IMR-90 (cell line): Measurements from ENCODE around the gene ETF1. TPM values are rescaled to one million over a fixed set of nuclear protein-coding genes. Genes with fewer than 3 reads are reported as not detected.

Source experiments
- ATAC-seq: fragments of 200-7000 bp; cut with Tn5 transposase; 2 replicates; pipeline ENCODE4 v1.9.1; 2020; ENCODE audit warnings: low read depth, mild to moderate bottlenecking, moderate library complexity
- BruUV-seq: library from RNA; stranded (reverse); fragments of 400-500 nt; replicated peaks from 2 replicates; lab custom pipeline; 2021; lab: Mats Ljungman, UMichigan
- CTCF ChIA-PET: fragments of 300-600 bp; formaldehyde crosslinking; extraction: SDS; loops from one replicate; lab custom pipeline; 2021; ENCODE audit warnings: antibody characterized with exemption; lab: Yijun Ruan, JAX
- POLR2A ChIA-PET: fragments of 300-600 bp; sonication (Branson Sonifier 250); formaldehyde crosslinking; loops from one replicate; lab custom pipeline; 2022; ENCODE audit warnings: antibody characterized with exemption; ENCODE audit not compliant: unreplicated experiment; lab: Charles Lee
- DNase-seq: peaks from one replicate; pipeline ENCODE4 v3.0.0; 2013
- H2AFZ ChIP-seq: replicated peaks from 2 replicates; pipeline ENCODE3; 2013; ENCODE audit warnings: low read length, mild to moderate bottlenecking; ENCODE audit not compliant: poor library complexity
- H2AK5ac ChIP-seq: 2 replicates; pipeline ENCODE4 v1.6.1; 2013; ENCODE audit warnings: low read depth, low read length, inconsistent platforms
- H2AK9ac ChIP-seq: replicated peaks from 2 replicates; pipeline ENCODE3; 2013; ENCODE audit warnings: mild to moderate bottlenecking, low read depth, low read length, moderate library complexity; ENCODE audit not compliant: poor library complexity
- H2BK120ac ChIP-seq: 2 replicates; pipeline ENCODE4 v1.6.1; 2013; ENCODE audit warnings: low read depth, low read length, inconsistent platforms
- H2BK15ac ChIP-seq: 3 replicates; pipeline ENCODE4 v1.6.1; 2013; ENCODE audit warnings: low read depth, low read length, inconsistent platforms
- H2BK20ac ChIP-seq: 2 replicates; pipeline ENCODE4 v1.6.1; 2013; ENCODE audit warnings: low read depth, mild to moderate bottlenecking, inconsistent platforms, low read length, moderate library complexity
- H2BK5ac ChIP-seq: 2 replicates; pipeline ENCODE4 v1.6.1; 2013; ENCODE audit warnings: mild to moderate bottlenecking, low read depth, low read length, inconsistent platforms; ENCODE audit not compliant: poor library complexity, severe bottlenecking
- H3K14ac ChIP-seq: replicated peaks from 2 replicates; pipeline ENCODE4 v1.6.1; 2013; ENCODE audit warnings: low read depth, low read length, inconsistent platforms
- H3K18ac ChIP-seq: 2 replicates; pipeline ENCODE4 v1.6.1; 2013; ENCODE audit warnings: low read depth, low read length, control low read depth
- H3K23ac ChIP-seq: 2 replicates; pipeline ENCODE4 v1.6.1; 2013; ENCODE audit warnings: low read depth, low read length, inconsistent platforms
- H3K27ac ChIP-seq: 2 replicates; pipeline ENCODE4 v1.5.1; 2013; ENCODE audit warnings: mild to moderate bottlenecking, control low read depth, low read length; ENCODE audit not compliant: insufficient read depth
- H3K27me3 ChIP-seq: 2 replicates; pipeline ENCODE4 v1.6.1; 2013; ENCODE audit warnings: low read length; ENCODE audit not compliant: control insufficient read depth, insufficient read depth
- H3K36me3 ChIP-seq: 2 replicates; pipeline ENCODE4 v1.6.1; 2013; ENCODE audit warnings: low read length, mixed read lengths; ENCODE audit not compliant: control insufficient read depth, insufficient read depth
- H3K4ac ChIP-seq: 2 replicates; pipeline ENCODE4 v1.6.1; 2013; ENCODE audit warnings: low read depth, low read length, inconsistent platforms
- H3K4me1 ChIP-seq: 2 replicates; pipeline ENCODE4 v1.6.1; 2013; ENCODE audit warnings: low read length, mixed read lengths; ENCODE audit not compliant: control insufficient read depth, insufficient read depth
- H3K4me2 ChIP-seq: 2 replicates; pipeline ENCODE4 v1.6.1; 2013; ENCODE audit warnings: low read depth, mild to moderate bottlenecking, control low read depth, low read length, moderate library complexity
- H3K4me3 ChIP-seq: 2 replicates; pipeline ENCODE4 v1.5.1; 2013; ENCODE audit warnings: low read depth, mild to moderate bottlenecking, control low read depth, low read length, moderate library complexity; ENCODE audit not compliant: insufficient read depth
- H3K56ac ChIP-seq: 2 replicates; pipeline ENCODE4 v1.6.1; 2013; ENCODE audit warnings: low read length, inconsistent platforms; ENCODE audit not compliant: insufficient read depth; ENCODE audit errors: extremely low read depth
- H3K79me1 ChIP-seq, 2 experiments: 2 replicates each; pipeline ENCODE4 v1.6.1; 2013; ENCODE audit warnings: low read length in 2 of 2, inconsistent platforms in 1 of 2, low read depth in 1 of 2
- H3K9ac ChIP-seq: 2 replicates; pipeline ENCODE4 v1.6.1; 2013; ENCODE audit warnings: low read depth, low read length, control low read depth
- H3K9me1 ChIP-seq: 2 replicates; pipeline ENCODE4 v1.6.1; 2013; ENCODE audit warnings: low read length, inconsistent platforms; ENCODE audit not compliant: insufficient read depth
- H3K9me3 ChIP-seq: 2 replicates; pipeline ENCODE4 v1.6.1; 2013; ENCODE audit warnings: low read length; ENCODE audit not compliant: control insufficient read depth, insufficient read depth
- H4K20me1 ChIP-seq: 2 replicates; pipeline ENCODE4 v1.6.1; 2013; ENCODE audit warnings: low read length, inconsistent platforms; ENCODE audit not compliant: insufficient read depth
- H4K5ac ChIP-seq: 2 replicates; pipeline ENCODE4 v1.6.1; 2013; ENCODE audit warnings: mild to moderate bottlenecking, low read depth, low read length, control low read depth
- H4K8ac ChIP-seq, 2 experiments: 2 replicates each; pipeline ENCODE4 v1.6.1; 2013; ENCODE audit warnings: low read depth in 2 of 2, low read length in 2 of 2, control low read depth in 1 of 2, inconsistent platforms in 1 of 2
- H4K91ac ChIP-seq: 2 replicates; pipeline ENCODE4 v1.6.1; 2013; ENCODE audit warnings: low read depth, low read length, inconsistent platforms; ENCODE audit not compliant: insufficient read depth
- BHLHE40 ChIP-seq: fragments of 150-350 bp; IDR thresholded peaks from 2 replicates; pipeline ENCODE4 v1.6.1; 2016; ENCODE audit warnings: mild to moderate bottlenecking, low read depth, low read length
- CEBPB ChIP-seq: IDR thresholded peaks from 2 replicates; pipeline ENCODE4 v1.6.1; 2012; ENCODE audit warnings: low read depth, low read length, improper control_type of control experiment
- CHD1 ChIP-seq: IDR thresholded peaks from 2 replicates; pipeline ENCODE4 v1.6.1; 2012; ENCODE audit warnings: low read depth, low read length, improper control_type of control experiment
- CTCF ChIP-seq: conservative IDR thresholded peaks from 2 replicates; pipeline ENCODE4 v1.5.1; 2012; ENCODE audit warnings: mild to moderate bottlenecking, low read depth, low read length, improper control_type of control experiment
- FOS ChIP-seq: fragments of 150-350 bp; IDR thresholded peaks from 2 replicates; pipeline ENCODE4 v1.6.1; 2016; ENCODE audit warnings: low read depth, low read length
- MAFK ChIP-seq: IDR thresholded peaks from 2 replicates; pipeline ENCODE4 v1.6.1; 2012; ENCODE audit warnings: low read depth, low read length, improper control_type of control experiment
- MAZ ChIP-seq: IDR thresholded peaks from 2 replicates; pipeline ENCODE4 v1.6.1; 2012; ENCODE audit warnings: low read depth, mild to moderate bottlenecking, low read length, improper control_type of control experiment, moderate library complexity, borderline replicate concordance
- MXI1 ChIP-seq: IDR thresholded peaks from 2 replicates; pipeline ENCODE4 v1.6.1; 2012; ENCODE audit warnings: low read depth, mild to moderate bottlenecking, low read length, moderate library complexity, borderline replicate concordance
- NFE2L2 ChIP-seq: fragments of 150-350 bp; IDR thresholded peaks from 2 replicates; pipeline ENCODE4 v1.6.1; 2016; ENCODE audit warnings: low read depth, mild to moderate bottlenecking, low read length
- POLR2A ChIP-seq: IDR thresholded peaks from 2 replicates; pipeline ENCODE4 v1.6.1; 2012; ENCODE audit warnings: mild to moderate bottlenecking, low read depth, low read length
- RAD21 ChIP-seq: IDR thresholded peaks from 2 replicates; pipeline ENCODE4 v1.6.1; 2012; ENCODE audit warnings: low read length, improper control_type of control experiment
- RCOR1 ChIP-seq: IDR thresholded peaks from 2 replicates; pipeline ENCODE4 v1.6.1; 2012; ENCODE audit warnings: mild to moderate bottlenecking, low read length, improper control_type of control experiment; ENCODE audit not compliant: insufficient replicate concordance
- RFX5 ChIP-seq: IDR thresholded peaks from 2 replicates; pipeline ENCODE4 v1.8.0; 2012; ENCODE audit warnings: low read depth, mild to moderate bottlenecking, low read length, moderate library complexity
- SMC3 ChIP-seq: fragments of 150-350 bp; IDR thresholded peaks from 2 replicates; pipeline ENCODE4 v1.6.1; 2016; ENCODE audit warnings: low read depth, mild to moderate bottlenecking, antibody characterized with exemption, low read length, moderate library complexity
- WGBS, 2 experiments: methylation state at CpG; one replicate each; pipeline versions ENCODE4 v1.1.5 to v1.1.7; 2013; ENCODE audit warnings: missing lambda C conversion rate in 2 of 2; ENCODE audit not compliant: insufficient read length in 1 of 2; ENCODE audit errors: extremely low coverage in 2 of 2; 5-methylcytosine and 5-hydroxymethylcytosine counted together
- dilution Hi-C: fragments of 300-500 bp; cut with HindIII; formaldehyde crosslinking; loops from one replicate; pipeline ENCODE4 v1.14.3; 2018; ENCODE audit warnings: low sequenced_read_pairs; ENCODE audit not compliant: unreplicated experiment
- in situ Hi-C: fragments of 300-500 bp; cut with MboI; formaldehyde crosslinking; loops from 3 replicates; pipeline ENCODE4 v1.14.3; 2019; ENCODE audit warnings: low sequenced_read_pairs, inconsistent platforms, mixed read lengths
- intact Hi-C: fragments of 100-400 bp; cut with micrococcal nuclease; formaldehyde crosslinking; loops from 2 replicates; pipeline ENCODE4 v1.10.0; 2022
- polyA plus RNA-seq, 3 experiments: library from polyadenylated mRNA; depleted of rRNA; stranded (reverse); fragments of >200 nt; gene quantifications; 2 replicates each; pipeline ENCODE4 v1.2.3, GENCODE V29; 2012; ENCODE audit warnings: low replicate concordance in 1 of 3
- total RNA-seq: library from RNA; depleted of rRNA; stranded (reverse); fragments of >200 nt; gene quantifications from 2 replicates; pipeline ENCODE4 v1.2.3, GENCODE V29; 2012
- TF ChIP-seq, protein P1 (sequence below): fragments of 150-350 bp; IDR thresholded peaks from 2 replicates; pipeline ENCODE4 v1.6.1; 2017; ENCODE audit warnings: mild to moderate bottlenecking, antibody characterized with exemption, low read length, low read depth
- TF ChIP-seq, protein P2 (sequence below): fragments of 150-350 bp; IDR thresholded peaks from 2 replicates; pipeline ENCODE4 v1.6.1; 2016; ENCODE audit warnings: low read depth, mild to moderate bottlenecking, low read length, moderate library complexity, borderline replicate concordance

The ETF1 gene
- total and polyA plus RNA-seq, 2 of the 4 experiments (the other 2 are of a cell fraction) = 53.2 to 126 TPM

DNA sequence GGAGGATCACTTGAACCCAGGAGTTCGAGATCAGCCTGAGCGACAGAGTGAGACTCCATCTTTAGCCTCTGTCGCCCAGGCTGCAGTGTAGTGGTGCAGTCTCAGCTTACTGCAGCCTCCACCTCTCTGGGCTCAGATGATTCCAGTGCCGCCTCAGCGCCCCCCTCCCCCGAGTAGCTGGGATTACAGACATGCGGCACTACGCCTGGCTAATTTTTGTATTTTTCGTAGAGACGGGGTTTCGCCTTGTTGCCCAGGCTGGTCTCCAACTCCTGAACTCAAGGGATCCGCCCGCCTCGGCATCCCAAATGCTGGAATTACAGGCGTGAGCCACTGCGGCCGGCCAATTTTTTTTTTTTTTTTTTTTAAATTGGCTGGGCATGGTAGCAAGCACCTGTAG is 34.4 kb upstream of the ETF1 start:
- no peak for ATAC-seq
- Histone ChIP-seq H4K20me1 (peaks cover 15% of the 10 kb centered on the region), H4K91ac (no peak overlapping the region), H3K4ac (no peak overlapping the region), H3K9me3 (no peaks in the 10 kb centered on the region), H3K79me1 (peaks cover 6 to 9% of the 10 kb centered on the region in 2 experiments; a peak in 3 of 4 replicates), H3K18ac (no peak overlapping the region), H2AK9ac (no peak overlapping the region), H4K8ac (no peak overlapping the region; a peak in 1 of 4 replicates), H3K4me3 (no peak overlapping the region), H3K9me1 (0 out of 2 replicates have a peak, but pooled peaks cover 4% of the 10 kb centered on the region), H3K56ac (no peak overlapping the region), H3K4me2 (no peak overlapping the region), H2BK20ac (no peak overlapping the region), H3K27me3 (no peaks in the 10 kb centered on the region; the same call in 1 of the 2 replicates), H3K23ac (no peak overlapping the region), H3K4me1 (no peaks in the 10 kb centered on the region), H2BK120ac (no peak overlapping the region), H3K36me3 (peaks cover 5% of the 10 kb centered on the region), H2BK5ac (no peak overlapping the region), H2AFZ (no peak overlapping the region), H2BK15ac (no peak overlapping the region), H2AK5ac (no peak overlapping the region), H4K5ac (no peak overlapping the region), H3K9ac (no peak overlapping the region), H3K27ac (no peak overlapping the region), H3K14ac (no peak overlapping the region)
- in situ Hi-C loops (loop anchor here (10.0 kb wide), 1 partner anchor 687 kb away; no protein-coding TSS in a partner anchor), intact Hi-C loops (no loop called here), dilution Hi-C loops (no loop called here)
- ChIA-PET POLR2A (interaction anchor here (0.5 kb wide), 1 partner anchor 684 kb away, joined by 3 read pairs; no protein-coding TSS in a partner anchor), CTCF (no interaction called here)
- no peak for TF ChIP-seq MAZ
- no peak for TF ChIP-seq CTCF
- no peak for TF ChIP-seq MAFK
- TF ChIP-seq RCOR1 = no peak
- no peak for TF ChIP-seq SMC3
- no peak for TF ChIP-seq BHLHE40
- no peak for TF ChIP-seq CHD1
- TF ChIP-seq FOS = no peak
- TF ChIP-seq POLR2A = no peak
- TF ChIP-seq, protein P1, sequence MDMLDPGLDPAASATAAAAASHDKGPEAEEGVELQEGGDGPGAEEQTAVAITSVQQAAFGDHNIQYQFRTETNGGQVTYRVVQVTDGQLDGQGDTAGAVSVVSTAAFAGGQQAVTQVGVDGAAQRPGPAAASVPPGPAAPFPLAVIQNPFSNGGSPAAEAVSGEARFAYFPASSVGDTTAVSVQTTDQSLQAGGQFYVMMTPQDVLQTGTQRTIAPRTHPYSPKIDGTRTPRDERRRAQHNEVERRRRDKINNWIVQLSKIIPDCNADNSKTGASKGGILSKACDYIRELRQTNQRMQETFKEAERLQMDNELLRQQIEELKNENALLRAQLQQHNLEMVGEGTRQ = no peak
- TF ChIP-seq, protein P2, sequence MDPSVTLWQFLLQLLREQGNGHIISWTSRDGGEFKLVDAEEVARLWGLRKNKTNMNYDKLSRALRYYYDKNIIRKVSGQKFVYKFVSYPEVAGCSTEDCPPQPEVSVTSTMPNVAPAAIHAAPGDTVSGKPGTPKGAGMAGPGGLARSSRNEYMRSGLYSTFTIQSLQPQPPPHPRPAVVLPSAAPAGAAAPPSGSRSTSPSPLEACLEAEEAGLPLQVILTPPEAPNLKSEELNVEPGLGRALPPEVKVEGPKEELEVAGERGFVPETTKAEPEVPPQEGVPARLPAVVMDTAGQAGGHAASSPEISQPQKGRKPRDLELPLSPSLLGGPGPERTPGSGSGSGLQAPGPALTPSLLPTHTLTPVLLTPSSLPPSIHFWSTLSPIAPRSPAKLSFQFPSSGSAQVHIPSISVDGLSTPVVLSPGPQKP = no peak
- no peak for TF ChIP-seq MXI1
- no peak for TF ChIP-seq RAD21
- TF ChIP-seq CEBPB = no peak
- no peak for TF ChIP-seq RFX5
- no peak for TF ChIP-seq NFE2L2
- no peak for DNase-seq
- no TSS peak for BruUV-seq
- WGBS, 2 experiments = 88% methylated on average over 11 of the region's 17 CpGs; no CpG with 5 or more reads in 1 of the 2 experiments
